Activated naive CD4-positive, alpha-beta T cell treated with anti-CD3 and anti-CD28 coated beads for 36 hours (primary cell): ENCODE results near the gene RSU1. TPM values are rescaled to one million over a fixed set of nuclear protein-coding genes. Genes with fewer than 3 reads are reported as not detected.
A peak's percentile ranks its signal among the peaks of the same experiment; 100 is the strongest.

Source experiments
- CTCF ChIA-PET: fragments of 350-600 bp; sonication (Branson Sonifier 250); formaldehyde crosslinking; loops from one replicate; lab custom pipeline; 2021; ENCODE audit warnings: antibody characterized with exemption; lab: Charles Lee
- DNase-seq: peaks from one replicate; pipeline ENCODE4 v3.0.0-alpha.2; 2020
- H3K27ac Mint-ChIP-seq: one replicate; pipeline ENCODE4 v1.8.0; 2021; ENCODE audit warnings: mild to moderate bottlenecking, mixed read lengths
- H3K27me3 Mint-ChIP-seq: one replicate; pipeline ENCODE4 v1.8.0; 2021; ENCODE audit warnings: low read depth, mixed read lengths
- H3K36me3 Mint-ChIP-seq: one replicate; pipeline ENCODE4 v1.8.0; 2021; ENCODE audit warnings: low read depth, mixed read lengths
- H3K4me1 Mint-ChIP-seq: one replicate; pipeline ENCODE4 v1.8.0; 2021; ENCODE audit warnings: low read depth, mixed read lengths
- H3K4me3 Mint-ChIP-seq: one replicate; pipeline ENCODE4 v1.8.0; 2021; ENCODE audit warnings: mild to moderate bottlenecking, moderate library complexity, mixed read lengths
- H3K9me3 Mint-ChIP-seq: one replicate; pipeline ENCODE4 v1.8.0; 2021; ENCODE audit warnings: mixed read lengths
- intact Hi-C: fragments of 100-400 bp; cut with micrococcal nuclease; formaldehyde crosslinking; loops from one replicate; pipeline ENCODE4 v1.15.1; 2023
- total RNA-seq, 2 experiments: library from RNA; stranded (reverse); gene quantifications; one replicate each; pipeline ENCODE4 v1.2.3, GENCODE V29; 2021

The RSU1 gene
- total RNA-seq, 2 experiments from 2014 or later, result 43.4 to 45.1 TPM

GRCh38 chr10:16779384-16779915 is 37.8 kb downstream of the RSU1 start:
- H3K4me1 Mint-ChIP-seq, result peaks cover 35% of the 10 kb centered on the region
- H3K4me3 Mint-ChIP-seq, result no peak overlapping the region
- CTCF ChIA-PET, result interaction anchor here (0.8 kb wide), 1 partner anchor 30 kb away, joined by 3 read pairs; no protein-coding TSS in a partner anchor
- intact Hi-C loops, result loop anchor here (1.0 to 10.0 kb wide), 13 partner anchors 8 to 917 kb away; partner anchors contain the start of genes C1QL3, MINDY3 and RSU1
- H3K27ac Mint-ChIP-seq, result peak overlapping the region; percentile 83
- H3K36me3 Mint-ChIP-seq, result peaks cover 10% of the 10 kb centered on the region
- DNase-seq, result peak; percentile 91
- H3K9me3 Mint-ChIP-seq, result peaks cover 2% of the 10 kb centered on the region
- no peaks in the 10 kb centered on the region for H3K27me3 Mint-ChIP-seq

GRCh38 chr10:16777473-16778370 is 39.5 kb downstream of the RSU1 start:
- no peak for DNase-seq
- peak overlapping the region; percentile 72 for H3K27ac Mint-ChIP-seq
- H3K4me1 Mint-ChIP-seq, result peaks cover 36% of the 10 kb centered on the region
- CTCF ChIA-PET, result interaction anchor here (0.6 to 1.8 kb wide), 16 partner anchors 10 to 876 kb away, joined by 3 to 9 read pairs (median 4); no protein-coding TSS in a partner anchor
- no peaks in the 10 kb centered on the region for H3K9me3 Mint-ChIP-seq
- no peak overlapping the region for H3K4me3 Mint-ChIP-seq
- intact Hi-C loops, result loop anchor here (1.0 to 10.0 kb wide), 9 partner anchors 23 to 915 kb away; partner anchors contain the start of genes C1QL3 and MINDY3
- H3K36me3 Mint-ChIP-seq, result peaks cover 6% of the 10 kb centered on the region
- H3K27me3 Mint-ChIP-seq, result no peaks in the 10 kb centered on the region

DNA sequence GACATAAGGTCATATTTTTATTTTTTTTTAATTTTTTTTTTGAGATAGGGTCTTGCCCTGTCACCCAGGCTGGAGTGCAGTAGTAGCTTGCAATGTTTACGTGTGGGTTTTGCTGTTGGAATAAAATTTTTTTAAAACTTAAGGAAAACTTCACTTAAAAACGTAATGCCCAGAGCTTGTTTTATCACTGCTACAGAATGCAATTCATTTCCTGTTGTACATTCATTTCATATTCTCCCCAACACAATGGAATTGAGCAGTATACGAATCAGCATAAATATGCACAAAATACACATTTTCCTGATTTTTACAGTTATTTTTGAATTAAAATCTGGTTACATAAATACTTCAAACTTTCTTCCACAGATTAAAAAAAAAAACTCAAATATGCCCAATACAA is 40.3 kb downstream of the RSU1 start:
- Mint-ChIP-seq H3K27me3 (no peaks in the 10 kb centered on the region), H3K9me3 (no peaks in the 10 kb centered on the region), H3K27ac (no peak overlapping the region), H3K4me3 (no peak overlapping the region), H3K4me1 (peaks cover 36% of the 10 kb centered on the region), H3K36me3 (peaks cover 6% of the 10 kb centered on the region)
- no peak for DNase-seq
- CTCF ChIA-PET, result interaction anchor here (0.6 to 1.8 kb wide), 8 partner anchors 18 to 872 kb away, joined by 3 to 9 read pairs (median 3); no protein-coding TSS in a partner anchor
- intact Hi-C loops, result loop anchor here (1.0 to 10.0 kb wide), 6 partner anchors 232 to 915 kb away; partner anchors contain the start of gene MINDY3

GRCh38 chr10:16773334-16773733 is 43.9 kb downstream of the RSU1 start:
- CTCF ChIA-PET, result interaction anchor here (0.6 kb wide), 2 partner anchors 386 to 438 kb away, joined by 3 to 6 read pairs; no protein-coding TSS in a partner anchor
- intact Hi-C loops, result loop anchor here (10.0 kb wide), 1 partner anchor 459 kb away; no protein-coding TSS in a partner anchor
- no peaks in the 10 kb centered on the region for H3K27me3 Mint-ChIP-seq

DNA sequence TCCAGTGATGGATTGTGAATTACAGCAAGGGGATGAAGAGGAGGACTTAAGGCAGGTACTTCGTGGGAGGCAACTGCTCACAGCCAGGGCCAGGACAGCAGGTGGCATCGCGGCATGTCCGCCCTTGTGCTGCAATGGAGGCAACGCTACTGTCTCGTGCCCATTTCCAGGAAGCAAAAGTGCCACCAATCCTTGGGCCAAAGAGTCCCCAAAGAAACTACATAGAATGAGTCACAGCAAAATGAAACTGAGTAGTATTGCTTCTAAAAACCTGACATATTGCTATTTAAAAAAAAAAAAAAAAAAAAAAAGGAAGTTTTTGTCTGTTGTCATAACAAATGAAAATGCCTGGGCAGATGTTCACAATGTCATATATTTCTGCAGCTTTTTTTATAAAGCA is 46.6 kb downstream of the RSU1 start:
- Mint-ChIP-seq H3K27me3 (no peaks in the 10 kb centered on the region), H3K4me1 (peaks cover 19% of the 10 kb centered on the region), H3K9me3 (no peaks in the 10 kb centered on the region), H3K36me3 (no peaks in the 10 kb centered on the region), H3K27ac (peak overlapping the region; percentile 36), H3K4me3 (no peak overlapping the region)
- peak; percentile 14 for DNase-seq
- intact Hi-C loops, result loop anchor here (10.0 kb wide), 1 partner anchor 456 kb away; no protein-coding TSS in a partner anchor
- CTCF ChIA-PET, result no interaction called here

More at GRCh38 chr10:16773334-16773733, 43.9 kb downstream of the RSU1 start:
- no peak for DNase-seq
- Mint-ChIP-seq H3K4me1 (peaks cover 28% of the 10 kb centered on the region), H3K9me3 (no peaks in the 10 kb centered on the region), H3K36me3 (peaks cover 2% of the 10 kb centered on the region), H3K27ac (no peak overlapping the region), H3K4me3 (no peak overlapping the region)

DNA sequence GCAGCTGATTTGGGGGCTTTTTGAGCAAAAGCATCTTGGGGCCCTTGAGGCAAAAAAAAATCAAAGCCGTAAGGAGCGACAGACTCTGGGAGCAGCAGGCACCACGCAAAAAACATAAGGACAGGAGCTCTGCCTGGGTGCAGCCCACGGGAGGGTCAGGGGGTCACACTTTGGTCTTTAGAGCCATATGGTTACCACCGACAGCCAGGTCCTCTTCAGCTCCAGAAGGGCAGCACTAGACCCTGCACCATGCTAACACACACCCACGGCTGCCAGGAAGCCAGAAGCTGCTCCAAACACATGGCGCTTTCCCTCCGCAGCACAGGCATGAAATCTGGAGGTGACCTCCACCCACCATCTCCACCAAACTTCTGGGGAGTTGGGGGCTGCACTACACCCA is 47.1 kb downstream of the RSU1 start:
- Mint-ChIP-seq H3K36me3 (no peaks in the 10 kb centered on the region), H3K4me3 (no peak overlapping the region), H3K27ac (no peak overlapping the region), H3K27me3 (no peaks in the 10 kb centered on the region), H3K4me1 (peaks cover 24% of the 10 kb centered on the region), H3K9me3 (no peaks in the 10 kb centered on the region)
- intact Hi-C loops, result loop anchor here (10.0 kb wide), 1 partner anchor 455 kb away; no protein-coding TSS in a partner anchor
- no peak for DNase-seq
- CTCF ChIA-PET, result no interaction called here

DNA sequence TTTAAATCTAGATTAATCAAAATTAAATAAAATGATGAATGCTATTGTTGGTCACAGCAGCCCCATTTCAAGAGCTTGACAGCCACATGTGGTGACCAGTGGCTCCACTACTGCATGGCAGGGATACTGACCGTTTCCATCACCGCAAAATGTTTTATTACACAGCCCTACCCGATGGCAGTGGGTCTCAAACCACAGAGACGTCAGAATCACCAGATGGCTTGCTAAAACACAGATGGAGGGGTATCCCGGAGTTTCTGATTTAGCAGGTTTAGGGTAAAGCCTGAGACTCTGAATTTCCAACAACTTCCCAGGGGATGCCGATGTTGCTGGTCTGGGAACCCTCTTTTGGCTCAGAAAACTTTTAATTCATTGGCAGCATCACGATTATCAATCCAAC is 47.9 kb downstream of the RSU1 start:
- no peaks in the 10 kb centered on the region for H3K27me3 Mint-ChIP-seq
- H3K27ac Mint-ChIP-seq, result no peak overlapping the region
- no peaks in the 10 kb centered on the region for H3K9me3 Mint-ChIP-seq
- no peak overlapping the region for H3K4me3 Mint-ChIP-seq
- intact Hi-C loops, result no loop called here
- DNase-seq, result no peak
- peaks cover 25% of the 10 kb centered on the region for H3K4me1 Mint-ChIP-seq
- no peaks in the 10 kb centered on the region for H3K36me3 Mint-ChIP-seq
- CTCF ChIA-PET, result no interaction called here

DNA sequence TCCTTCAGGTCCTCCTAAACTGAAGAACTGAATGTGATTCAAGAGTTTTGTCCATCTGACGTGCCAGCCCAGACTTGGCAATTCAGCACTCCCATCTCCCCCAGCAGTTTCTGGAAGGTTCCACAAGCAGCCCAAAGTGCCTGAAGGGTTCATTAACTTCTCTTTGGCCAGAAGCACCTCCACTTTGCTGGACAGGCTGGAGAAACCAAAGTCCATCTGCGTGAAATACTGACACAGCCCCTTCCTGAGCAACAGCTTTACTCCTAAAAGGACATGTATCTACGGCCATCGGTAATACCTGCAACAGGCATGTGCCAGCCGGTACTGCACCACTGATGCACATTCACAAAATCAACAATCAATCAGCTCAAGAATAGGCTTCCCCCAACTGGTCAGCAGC is 48.5 kb downstream of the RSU1 start:
- Mint-ChIP-seq H3K36me3 (no peaks in the 10 kb centered on the region), H3K4me3 (no peak overlapping the region), H3K9me3 (no peaks in the 10 kb centered on the region), H3K4me1 (peaks cover 23% of the 10 kb centered on the region), H3K27ac (no peak overlapping the region), H3K27me3 (no peaks in the 10 kb centered on the region)
- CTCF ChIA-PET, result no interaction called here
- intact Hi-C loops, result no loop called here
- DNase-seq, result no peak

GRCh38 chr10:16765509-16766375 is 51.5 kb downstream of the RSU1 start:
- H3K36me3 Mint-ChIP-seq, result peaks cover 9% of the 10 kb centered on the region
- peaks cover 12% of the 10 kb centered on the region for H3K4me1 Mint-ChIP-seq
- no peaks in the 10 kb centered on the region for H3K9me3 Mint-ChIP-seq
- H3K4me3 Mint-ChIP-seq, result no peak overlapping the region
- CTCF ChIA-PET, result no interaction called here
- no peaks in the 10 kb centered on the region for H3K27me3 Mint-ChIP-seq
- no peak overlapping the region for H3K27ac Mint-ChIP-seq
- intact Hi-C loops, result no loop called here
- DNase-seq, result no peak

GRCh38 chr10:16761300-16761699 is 55.9 kb downstream of the RSU1 start:
- Mint-ChIP-seq H3K27ac (no peak overlapping the region), H3K36me3 (peaks cover 18% of the 10 kb centered on the region), H3K4me3 (no peak overlapping the region), H3K27me3 (no peaks in the 10 kb centered on the region), H3K9me3 (no peaks in the 10 kb centered on the region), H3K4me1 (peaks cover 8% of the 10 kb centered on the region)
- CTCF ChIA-PET, result interaction anchor here (0.7 to 1.1 kb wide), 2 partner anchors 17 to 110 kb away, joined by 3 read pairs; no protein-coding TSS in a partner anchor
- intact Hi-C loops, result no loop called here
- DNase-seq, result no peak

- peaks cover 14% of the 10 kb centered on the region for H3K36me3 Mint-ChIP-seq
- no peak overlapping the region for H3K4me3 Mint-ChIP-seq
- no peaks in the 10 kb centered on the region for H3K27me3 Mint-ChIP-seq
- DNase-seq, result no peak
- H3K27ac Mint-ChIP-seq, result no peak overlapping the region
- CTCF ChIA-PET, result no interaction called here
- no peaks in the 10 kb centered on the region for H3K4me1 Mint-ChIP-seq
- intact Hi-C loops, result no loop called here
- no peaks in the 10 kb centered on the region for H3K9me3 Mint-ChIP-seq
These were observed 60.5 kb downstream of the RSU1 start for GRCh38 chr10:16756561-16757221.
